ENCODE results near the gene MFSD1.

GRCh38 chr3:158777161-158777873 is 24.5 kb upstream of the MFSD1 start:
- TF ChIP-seq YY1 (IDR thresholded peaks at IDR 0.05; ENCODE audit: insufficient read depth, insufficient read length): no peak
- TF ChIP-seq ZNF274 (IDR thresholded peaks at IDR 0.05; ENCODE audit: low read depth, low read length): no peak
- no peak for TF ChIP-seq SUZ12 (IDR thresholded peaks at IDR 0.05; ENCODE audit: extremely low read depth, insufficient read depth, insufficient read length)

Measured in NT2/D1 (cell line).